K562 treated with DMSO at 1 percent for 48 hours (cell line): ENCODE results near the gene GTF3C1. TPM values are rescaled to one million over a fixed set of nuclear protein-coding genes. Genes with fewer than 3 reads are reported as not detected.

Experiments
- total RNA-seq: library from RNA; unstranded; fragments of 300-600 nt; gene quantifications from 2 replicates; pipeline ENCODE4 v1.2.3, GENCODE V29; 2022; ENCODE audit warnings: low replicate concordance; ENCODE audit errors: extremely low read depth

The GTF3C1 gene
- total RNA-seq = not detected in 2 replicates

GRCh38 chr16:27549746-27550581 is at the start of gene GTF3C1, which contains the start of gene KATNIP:
Gene GTF3C1, minus strand, starts transcription at chr16:27549913. Its CDS starts 23 bp downstream, at chr16:27549890.
Gene KATNIP, plus strand, starts transcription at chr16:27550144. Its CDS starts 27 bp downstream, at chr16:27550171.

Other genes starting within 250 kb of the GTF3C1 start
- not detected in 2 replicates for gene IL4R, start 235.9 kb downstream of the GTF3C1 start, total RNA-seq
- gene IL21R, start 147.7 kb downstream of the GTF3C1 start, total RNA-seq = not detected in 2 replicates
- not detected in 2 replicates for gene KATNIP, start 231 bp upstream of the GTF3C1 start, total RNA-seq